GM12875 (cell line): Measurements from ENCODE around the gene EYS.

Experiments
- H3K4me3 ChIP-seq: one replicate; pipeline ENCODE4 v1.5.1; 2011; ENCODE audit warnings: low read depth, low read length, control low read depth
- TF ChIP-seq, protein P1 (sequence below): IDR thresholded peaks from 2 replicates; pipeline ENCODE4 v1.5.1; 2011; ENCODE audit warnings: low read depth, mild to moderate bottlenecking, control low read depth, inconsistent platforms, low read length, moderate library complexity, borderline replicate concordance; ENCODE audit not compliant: insufficient read depth

Gene EYS

DNA sequence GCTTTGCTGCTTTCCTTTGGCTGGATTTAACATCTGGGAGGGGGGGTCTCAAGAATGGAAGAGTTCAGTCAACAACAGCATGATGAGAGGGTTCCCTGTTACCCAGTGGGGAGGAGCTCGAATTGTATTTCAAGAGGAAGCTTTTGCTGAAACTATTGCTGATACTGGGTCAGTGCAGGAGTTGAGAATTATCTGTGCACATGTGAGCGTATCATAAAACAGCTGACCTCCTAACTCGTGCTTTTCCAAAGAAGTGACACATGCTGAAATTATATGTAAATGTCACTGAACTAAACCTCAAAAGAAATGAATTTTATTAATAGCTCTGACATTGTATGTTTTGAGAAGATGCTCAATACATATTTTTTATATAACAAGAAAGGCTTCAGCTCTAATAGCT is 1975.1 kb downstream of the EYS start:
- no peak overlapping the region for H3K4me3 ChIP-seq
- TF ChIP-seq, protein P1, sequence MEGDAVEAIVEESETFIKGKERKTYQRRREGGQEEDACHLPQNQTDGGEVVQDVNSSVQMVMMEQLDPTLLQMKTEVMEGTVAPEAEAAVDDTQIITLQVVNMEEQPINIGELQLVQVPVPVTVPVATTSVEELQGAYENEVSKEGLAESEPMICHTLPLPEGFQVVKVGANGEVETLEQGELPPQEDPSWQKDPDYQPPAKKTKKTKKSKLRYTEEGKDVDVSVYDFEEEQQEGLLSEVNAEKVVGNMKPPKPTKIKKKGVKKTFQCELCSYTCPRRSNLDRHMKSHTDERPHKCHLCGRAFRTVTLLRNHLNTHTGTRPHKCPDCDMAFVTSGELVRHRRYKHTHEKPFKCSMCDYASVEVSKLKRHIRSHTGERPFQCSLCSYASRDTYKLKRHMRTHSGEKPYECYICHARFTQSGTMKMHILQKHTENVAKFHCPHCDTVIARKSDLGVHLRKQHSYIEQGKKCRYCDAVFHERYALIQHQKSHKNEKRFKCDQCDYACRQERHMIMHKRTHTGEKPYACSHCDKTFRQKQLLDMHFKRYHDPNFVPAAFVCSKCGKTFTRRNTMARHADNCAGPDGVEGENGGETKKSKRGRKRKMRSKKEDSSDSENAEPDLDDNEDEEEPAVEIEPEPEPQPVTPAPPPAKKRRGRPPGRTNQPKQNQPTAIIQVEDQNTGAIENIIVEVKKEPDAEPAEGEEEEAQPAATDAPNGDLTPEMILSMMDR = no peak

DNA sequence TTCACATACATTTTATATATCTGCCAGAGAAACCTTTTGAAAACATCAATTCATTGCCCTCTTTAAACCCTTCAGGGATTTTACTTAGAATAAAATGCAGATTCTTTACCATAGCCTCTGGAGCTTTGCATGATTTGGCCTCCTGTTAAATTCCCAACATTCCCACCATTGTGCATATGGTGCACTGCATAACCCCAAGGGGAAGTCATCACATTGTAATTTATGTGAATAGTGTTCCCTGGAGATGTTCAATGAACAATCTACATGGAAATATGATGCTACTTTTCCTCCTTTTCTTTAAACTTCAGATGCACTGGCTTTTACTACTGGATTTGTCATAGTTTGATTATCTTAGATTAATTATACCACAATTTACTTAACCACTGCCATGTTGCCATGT is 1976.7 kb downstream of the EYS start:
- TF ChIP-seq, protein P1 = no peak
- no peak overlapping the region for H3K4me3 ChIP-seq

DNA sequence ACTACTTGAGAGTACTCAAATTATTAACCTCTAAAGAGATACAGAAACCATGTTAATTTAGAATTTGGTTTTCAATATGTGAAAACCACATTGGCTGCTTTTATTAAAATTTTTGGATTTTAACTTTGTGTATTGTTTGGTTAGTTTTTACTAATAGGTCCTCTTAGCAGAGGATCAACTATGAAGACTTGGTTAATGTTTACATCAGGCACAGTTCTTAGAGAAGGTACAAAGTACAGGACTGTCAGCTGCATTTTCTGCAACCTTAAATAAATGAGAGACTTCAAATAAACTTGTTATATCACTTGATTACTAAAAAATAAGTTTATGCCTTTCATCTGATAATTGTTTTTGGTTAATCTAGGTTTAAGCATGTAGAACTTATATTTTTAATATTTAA is 1982.3 kb downstream of the EYS start:
- TF ChIP-seq, protein P1 = no peak
- H3K4me3 ChIP-seq = no peak overlapping the region

DNA sequence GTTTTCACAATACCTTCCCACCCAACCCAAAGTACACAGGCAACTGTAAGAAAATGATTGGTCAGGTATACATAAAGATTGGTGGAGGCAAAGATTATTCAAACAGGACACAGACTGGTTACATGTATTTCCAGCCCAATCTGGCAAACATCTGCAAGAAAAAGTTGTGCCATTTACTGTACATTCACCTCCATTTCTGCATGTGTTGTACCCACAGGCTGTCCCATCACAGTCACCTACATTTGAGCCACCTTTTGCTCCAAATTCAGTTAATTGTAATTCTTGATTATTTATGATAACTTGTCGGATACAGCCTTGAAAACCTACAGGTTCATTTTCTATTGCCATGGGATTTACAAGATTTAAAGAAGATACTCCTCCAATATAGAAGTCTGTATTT is 1985.8 kb downstream of the EYS start:
- TF ChIP-seq, protein P1 = no peak
- H3K4me3 ChIP-seq = no peak overlapping the region

DNA sequence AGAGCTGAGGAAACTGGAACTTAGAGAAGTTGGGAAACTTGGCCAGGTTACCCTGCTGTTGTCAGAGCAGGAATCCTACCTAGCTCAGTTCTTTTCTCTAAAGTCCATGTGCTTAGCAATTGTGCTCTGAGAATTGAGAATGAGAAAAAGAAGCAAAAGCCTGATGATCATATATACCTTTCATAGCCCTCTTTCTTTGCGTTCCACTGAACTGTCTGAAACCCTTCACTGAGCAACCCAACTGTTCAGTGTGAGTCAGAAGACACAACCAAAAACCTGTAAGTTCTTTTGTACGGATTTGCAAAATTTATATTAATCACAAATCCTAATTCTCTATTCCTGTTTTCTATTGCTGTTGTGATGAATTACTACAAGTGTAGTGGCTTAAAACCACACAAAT is 1990.9 kb downstream of the EYS start:
- H3K4me3 ChIP-seq = no peak overlapping the region
- TF ChIP-seq, protein P1 = no peak

DNA sequence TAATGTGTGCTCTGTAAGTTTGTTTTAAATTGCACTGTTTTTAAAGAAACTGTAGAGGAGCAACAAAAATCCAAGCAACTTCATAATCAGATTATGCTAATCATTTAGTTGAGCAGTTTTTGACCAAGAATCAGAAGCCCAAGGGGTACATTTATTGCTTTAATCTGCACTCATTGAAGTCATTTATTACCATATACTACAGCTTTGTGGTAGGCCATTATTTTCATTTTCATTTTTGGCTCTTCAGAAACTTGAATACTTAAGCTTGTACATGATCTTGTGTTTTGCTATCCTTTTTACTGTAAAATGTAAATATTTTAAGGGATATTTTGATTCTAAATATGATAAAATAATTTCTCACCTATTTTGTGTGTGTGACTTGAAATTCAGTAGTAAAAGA is 1992.9 kb downstream of the EYS start:
- TF ChIP-seq, protein P1 = no peak
- no peak overlapping the region for H3K4me3 ChIP-seq

DNA sequence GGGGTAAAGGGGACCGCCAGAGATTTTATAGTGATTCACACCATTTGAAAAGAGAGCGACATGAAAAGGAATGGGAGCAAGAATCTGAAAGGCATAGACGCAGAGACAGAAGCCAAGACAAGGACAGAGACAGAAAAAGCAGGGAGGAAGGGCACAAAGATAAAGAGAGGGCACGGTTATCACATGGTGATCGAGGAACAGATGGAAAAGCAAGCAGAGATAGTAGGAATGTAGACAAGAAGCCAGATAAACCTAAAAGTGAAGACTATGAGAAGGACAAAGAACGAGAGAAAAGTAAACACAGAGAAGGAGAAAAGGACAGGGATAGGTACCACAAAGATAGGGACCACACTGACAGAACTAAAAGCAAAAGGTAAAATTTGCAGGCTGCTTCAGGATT is 1993.7 kb downstream of the EYS start:
- H3K4me3 ChIP-seq = no peak overlapping the region
- TF ChIP-seq, protein P1 = no peak
